BJ (cell line): ENCODE results near the gene STON2. TPM values are rescaled to one million over a fixed set of nuclear protein-coding genes. Genes with fewer than 3 reads are reported as not detected.
"Not testable (repeated sequence)": the region's sequence is repeated elsewhere in the genome, so short reads cannot be mapped to it uniquely, and the experiment has no call there.

Source experiments
- CTCF ChIA-PET: fragments of 350-600 bp; formaldehyde crosslinking; extraction: SDS; loops from one replicate; lab custom pipeline; 2021; ENCODE audit warnings: antibody characterized with exemption, inconsistent platforms; lab: Yijun Ruan, JAX
- POLR2A ChIA-PET: fragments of 300-600 bp; sonication (Branson Sonifier 250); formaldehyde crosslinking; extraction: SDS; loops from one replicate; lab custom pipeline; 2021; ENCODE audit warnings: antibody characterized with exemption; lab: Charles Lee
- DNase-seq: peaks from one replicate; pipeline ENCODE4 v3.0.0-alpha.2; 2011; ENCODE audit warnings: low read depth
- H3K27me3 ChIP-seq: 2 replicates; pipeline ENCODE4 v1.6.0; 2011; ENCODE audit warnings: low read length; ENCODE audit not compliant: control insufficient read depth, insufficient read depth
- H3K36me3 ChIP-seq: 2 replicates; pipeline ENCODE4 v1.5.1; 2011; ENCODE audit warnings: low read length; ENCODE audit not compliant: control insufficient read depth, insufficient read depth
- H3K4me3 ChIP-seq: 2 replicates; pipeline ENCODE4 v1.5.1; 2011; ENCODE audit warnings: low read depth, mild to moderate bottlenecking, control low read depth, low read length
- CTCF ChIP-seq: IDR thresholded peaks from 2 replicates; pipeline ENCODE4 v1.5.1; 2011; ENCODE audit warnings: low read depth, mild to moderate bottlenecking, control low read depth, inconsistent platforms, low read length, moderate library complexity; ENCODE audit not compliant: insufficient read depth
- polyA plus RNA-seq: library from polyadenylated mRNA; depleted of rRNA; stranded (reverse); fragments of >200 nt; gene quantifications from 2 replicates; pipeline ENCODE4 v1.2.3, GENCODE V29; 2011

STON2 gene
- polyA plus RNA-seq, 1 experiment = not detected

- no peak for TF ChIP-seq CTCF
- DNase-seq = no peak
- H3K27me3 ChIP-seq = peaks cover 16% of the 10 kb centered on the region
- ChIA-PET POLR2A (no interaction called here), CTCF (interaction anchor here (1.1 to 1.7 kb wide), 2 partner anchors 19 to 23 kb away, joined by 3 to 5 read pairs; no protein-coding TSS in a partner anchor)
- H3K36me3 ChIP-seq = no peaks in the 10 kb centered on the region
- H3K4me3 ChIP-seq = no peak overlapping the region
These were observed 30.1 kb upstream of the STON2 start for GRCh38 chr14:81430235-81430634.

GRCh38 chr14:81429749-81430148 lies 29.6 kb upstream of the STON2 start:
- CTCF ChIA-PET = interaction anchor here (1.7 kb wide), 1 partner anchor 24 kb away, joined by 5 read pairs; no protein-coding TSS in a partner anchor
- H3K4me3 ChIP-seq, H3K36me3 ChIP-seq, POLR2A ChIA-PET, DNase-seq: not testable (repeated sequence)
- peaks cover 13% of the 10 kb centered on the region for H3K27me3 ChIP-seq

GRCh38 chr14:81429028-81429427 lies 28.9 kb upstream of the STON2 start:
- ChIA-PET POLR2A (no interaction called here), CTCF (interaction anchor here (0.9 kb wide), 1 partner anchor 24 kb away, joined by 5 read pairs; no protein-coding TSS in a partner anchor)
- TF ChIP-seq CTCF = no peak
- H3K4me3 ChIP-seq = no peak overlapping the region
- no peak for DNase-seq
- H3K36me3 ChIP-seq = no peaks in the 10 kb centered on the region
- H3K27me3 ChIP-seq = peaks cover 8% of the 10 kb centered on the region

GRCh38 chr14:81427348-81428058 lies 27.4 kb upstream of the STON2 start:
- H3K4me3 ChIP-seq = no peak overlapping the region
- DNase-seq = no peak
- TF ChIP-seq CTCF = no peak
- H3K36me3 ChIP-seq = no peaks in the 10 kb centered on the region
- H3K27me3 ChIP-seq = peaks cover under 1% of the 10 kb centered on the region; the same call in 1 of the 2 replicates
- ChIA-PET CTCF (interaction anchor here (0.7 kb wide), 1 partner anchor 149 kb away, joined by 3 read pairs; no protein-coding TSS in a partner anchor), POLR2A (no interaction called here)

GRCh38 chr14:81423504-81423903 lies 23.4 kb upstream of the STON2 start:
- no peak for TF ChIP-seq CTCF
- ChIA-PET POLR2A (no interaction called here), CTCF (interaction anchor here (0.7 to 0.9 kb wide), 2 partner anchors 10 to 40 kb away, joined by 3 to 4 read pairs; no protein-coding TSS in a partner anchor)
- Histone ChIP-seq H3K4me3 (no peak overlapping the region), H3K27me3 (no peaks in the 10 kb centered on the region), H3K36me3 (no peaks in the 10 kb centered on the region)
- DNase-seq = no peak
